ENCODE measurements around the gene GORASP1. TPM values are rescaled to one million over a fixed set of nuclear protein-coding genes. Genes with fewer than 3 reads are reported as not detected.

Gene GORASP1
- polyA plus RNA-seq, 3 donors = 23.2 to 105 (median 31.2) TPM

- Histone ChIP-seq H3K9ac (ENCODE audit: insufficient read depth, low read length, poor library complexity, severe bottlenecking) (no peak overlapping the region), H2AFZ (ENCODE audit: insufficient read depth, low read depth, low read length, poor library complexity, severe bottlenecking) (no peak overlapping the region), H3K9me3 (replicated peaks in 1 of 2; ENCODE audit: control insufficient read depth in 1 of 2, insufficient read depth in 1 of 2, low read length in 2 of 2) (no peaks in the 10 kb centered on the region), H3K4me1 (ENCODE audit: control insufficient read depth in 1 of 2, insufficient read depth in 2 of 2, low read length in 2 of 2) (peaks cover 30 to 40% of the 10 kb centered on the region in 2 donors), H3K27ac (ENCODE audit: low read depth in 1 of 2, low read length in 2 of 2) (no peak overlapping the region), H3K27me3 (ENCODE audit: control insufficient read depth in 2 of 2, insufficient read depth in 2 of 2, low read length in 2 of 2) (no peaks in the 10 kb centered on the region), H3K4me3 (replicated peaks in 1 of 3; ENCODE audit: low read depth in 2 of 3, low read length in 3 of 3) (no peak overlapping the region), H4K20me1 (ENCODE audit: insufficient read depth, low read length) (peaks cover 70% of the 10 kb centered on the region), H3K79me2 (ENCODE audit: insufficient read depth, low read length) (no peaks in the 10 kb centered on the region), H3K36me3 (replicated peaks in 1 of 2; ENCODE audit: control insufficient read depth in 1 of 2, insufficient read depth in 2 of 2, low read length in 2 of 2) (peaks cover 25 to 40% of the 10 kb centered on the region in 2 donors), H3K4me2 (replicated peaks; ENCODE audit: extremely low read depth, low read length, poor library complexity, severe bottlenecking) (no peak overlapping the region)
- no peak overlapping the region for H3K4me3 Mint-ChIP-seq
- peaks cover 0 to 3% (median 0%) of the 10 kb centered on the region in 7 donors for H3K9me3 Mint-ChIP-seq
- WGBS (ENCODE audit: insufficient coverage) = no CpG with 5 or more reads among the region's 2 CpGs
- peaks cover 41 to 64% of the 10 kb centered on the region in 2 donors for H3K36me3 Mint-ChIP-seq
- intact Hi-C loops (cut with micrococcal nuclease) = no loop called here
- peaks cover 40% of the 10 kb centered on the region for H3K4me1 Mint-ChIP-seq
- H3K27me3 Mint-ChIP-seq (ENCODE audit: low read depth in 3 of 3) = no peaks in the 10 kb centered on the region
- peak overlapping the region in 1 of 7 donors; percentile 50 for H3K27ac Mint-ChIP-seq
- TF ChIP-seq CTCF (IDR thresholded peaks at IDR 0.05) = no peak
- no peak for DNase-seq
Observed at GRCh38 chr3:39139442-39139841, 32.0 kb upstream of the GORASP1 start.

GRCh38 chr3:39138804-39139415 is 31.5 kb upstream of the GORASP1 start:
- H3K36me3 Mint-ChIP-seq = peaks cover 36 to 59% of the 10 kb centered on the region in 2 donors
- Histone ChIP-seq H4K20me1 (ENCODE audit: insufficient read depth, low read length) (peaks cover 64% of the 10 kb centered on the region), H3K9ac (ENCODE audit: insufficient read depth, low read length, poor library complexity, severe bottlenecking) (no peak overlapping the region), H3K9me3 (replicated peaks in 1 of 2; ENCODE audit: control insufficient read depth in 1 of 2, insufficient read depth in 1 of 2, low read length in 2 of 2) (no peaks in the 10 kb centered on the region), H3K27me3 (ENCODE audit: control insufficient read depth in 2 of 2, insufficient read depth in 2 of 2, low read length in 2 of 2) (no peaks in the 10 kb centered on the region), H3K4me3 (replicated peaks in 1 of 3; ENCODE audit: low read depth in 2 of 3, low read length in 3 of 3) (no peak overlapping the region), H3K36me3 (replicated peaks in 1 of 2; ENCODE audit: control insufficient read depth in 1 of 2, insufficient read depth in 2 of 2, low read length in 2 of 2) (peaks cover 20 to 35% of the 10 kb centered on the region in 2 donors), H2AFZ (ENCODE audit: insufficient read depth, low read depth, low read length, poor library complexity, severe bottlenecking) (no peak overlapping the region), H3K4me1 (ENCODE audit: control insufficient read depth in 1 of 2, insufficient read depth in 2 of 2, low read length in 2 of 2) (peaks cover 30 to 40% of the 10 kb centered on the region in 2 donors), H3K4me2 (replicated peaks; ENCODE audit: extremely low read depth, low read length, poor library complexity, severe bottlenecking) (no peak overlapping the region), H3K27ac (ENCODE audit: low read depth in 1 of 2, low read length in 2 of 2) (no peak overlapping the region), H3K79me2 (ENCODE audit: insufficient read depth, low read length) (no peaks in the 10 kb centered on the region)
- no peak for TF ChIP-seq CTCF (IDR thresholded peaks at IDR 0.05)
- WGBS (ENCODE audit: insufficient coverage) = 94% methylated on average over 4 of the region's 7 CpGs
- peaks cover 0 to 3% (median 0%) of the 10 kb centered on the region in 7 donors for H3K9me3 Mint-ChIP-seq
- H3K4me1 Mint-ChIP-seq = peaks cover 40% of the 10 kb centered on the region
- H3K4me3 Mint-ChIP-seq = no peak overlapping the region
- peak in 2 of 3 donors; percentile 36 to 57 for DNase-seq
- H3K27ac Mint-ChIP-seq = peak overlapping the region in 4 of 7 donors; percentile 46 to 85 (median 80)
- intact Hi-C loops (cut with micrococcal nuclease) = no loop called here
- H3K27me3 Mint-ChIP-seq (ENCODE audit: low read depth in 3 of 3) = peaks cover 0 to under 1% (median 0%) of the 10 kb centered on the region in 3 donors

Measured in CD14-positive monocyte (primary cell).